GM10248 (cell line): ENCODE data around the gene AFG1L.

Experiments used
- CTCF ChIA-PET: fragments of 300-600 bp; sonication (Branson Sonifier 250); formaldehyde crosslinking; extraction: SDS; loops from one replicate; lab custom pipeline; 2021; ENCODE audit warnings: antibody characterized with exemption; lab: Yijun Ruan, JAX
- POLR2A ChIA-PET: fragments of 350-650 bp; sonication (Branson Sonifier 250); formaldehyde crosslinking; extraction: SDS; loops from one replicate; lab custom pipeline; 2020; ENCODE audit warnings: antibody characterized with exemption; lab: Yijun Ruan, JAX
- DNase-seq: peaks from one replicate; pipeline ENCODE4 v3.0.0; 2012; ENCODE audit errors: extremely low spot score
- TF ChIP-seq, protein P1 (sequence below): IDR thresholded peaks from 2 replicates; pipeline ENCODE4 v1.5.1; 2012; ENCODE audit warnings: mild to moderate bottlenecking, low read depth; ENCODE audit errors: extremely low read depth, missing control alignments, control extremely low read depth

AFG1L gene

DNA sequence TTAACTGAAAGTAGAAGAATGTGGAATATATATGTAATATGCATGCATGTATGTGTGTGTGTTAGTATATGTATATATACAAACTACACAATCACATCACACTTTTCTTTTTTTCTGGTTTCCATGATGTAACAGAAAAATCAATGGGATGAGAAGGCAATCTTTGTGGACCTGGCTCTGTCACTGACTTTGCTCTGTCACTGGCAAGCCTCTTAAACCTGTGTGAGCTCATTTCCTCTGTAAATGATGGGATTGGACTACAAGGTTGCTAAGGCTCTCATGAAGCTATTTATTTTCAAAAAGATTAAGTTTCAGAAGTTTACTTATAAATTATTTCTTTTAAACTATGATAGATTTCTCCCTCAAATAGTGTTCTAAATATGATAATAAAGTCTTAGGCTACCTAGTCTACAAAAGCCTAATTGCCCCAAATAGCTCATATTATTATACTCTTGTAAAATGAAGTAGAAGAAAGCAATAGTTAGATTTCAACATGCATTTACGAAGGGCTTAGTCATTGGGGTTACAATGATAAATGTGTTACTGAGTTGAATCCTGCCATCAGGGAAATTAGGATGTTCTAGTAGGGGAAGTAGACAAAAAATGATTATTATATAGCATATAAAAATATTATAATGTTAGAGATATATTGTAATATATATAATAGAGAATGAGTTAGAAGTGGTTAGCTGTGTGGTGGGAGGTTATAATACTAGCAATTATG lies 129.3 kb downstream of the AFG1L start:
- CTCF ChIA-PET: interaction anchor here (1.0 kb wide), 1 partner anchor 10 kb away, joined by 3 read pairs; no protein-coding TSS in a partner anchor
- POLR2A ChIA-PET: no interaction called here
- DNase-seq: no peak
- TF ChIP-seq, protein P1, sequence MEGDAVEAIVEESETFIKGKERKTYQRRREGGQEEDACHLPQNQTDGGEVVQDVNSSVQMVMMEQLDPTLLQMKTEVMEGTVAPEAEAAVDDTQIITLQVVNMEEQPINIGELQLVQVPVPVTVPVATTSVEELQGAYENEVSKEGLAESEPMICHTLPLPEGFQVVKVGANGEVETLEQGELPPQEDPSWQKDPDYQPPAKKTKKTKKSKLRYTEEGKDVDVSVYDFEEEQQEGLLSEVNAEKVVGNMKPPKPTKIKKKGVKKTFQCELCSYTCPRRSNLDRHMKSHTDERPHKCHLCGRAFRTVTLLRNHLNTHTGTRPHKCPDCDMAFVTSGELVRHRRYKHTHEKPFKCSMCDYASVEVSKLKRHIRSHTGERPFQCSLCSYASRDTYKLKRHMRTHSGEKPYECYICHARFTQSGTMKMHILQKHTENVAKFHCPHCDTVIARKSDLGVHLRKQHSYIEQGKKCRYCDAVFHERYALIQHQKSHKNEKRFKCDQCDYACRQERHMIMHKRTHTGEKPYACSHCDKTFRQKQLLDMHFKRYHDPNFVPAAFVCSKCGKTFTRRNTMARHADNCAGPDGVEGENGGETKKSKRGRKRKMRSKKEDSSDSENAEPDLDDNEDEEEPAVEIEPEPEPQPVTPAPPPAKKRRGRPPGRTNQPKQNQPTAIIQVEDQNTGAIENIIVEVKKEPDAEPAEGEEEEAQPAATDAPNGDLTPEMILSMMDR: no peak

DNA sequence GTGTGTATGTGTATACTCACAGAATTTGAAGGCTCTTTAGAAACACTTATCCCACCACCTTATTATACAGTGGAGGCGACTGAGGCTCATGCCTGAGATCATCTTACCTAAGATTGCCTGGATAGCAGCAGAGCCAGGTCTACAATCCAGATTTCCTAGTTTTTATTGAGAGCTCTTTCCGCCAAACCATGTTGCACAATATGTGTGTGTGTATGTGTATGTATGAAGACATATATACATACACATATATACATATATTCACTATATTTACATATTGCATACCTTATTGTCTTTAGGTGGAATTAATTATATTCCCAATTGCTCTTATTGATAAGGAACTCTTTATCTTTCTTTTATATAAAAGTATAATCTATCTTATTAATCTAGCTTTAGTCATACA lies 130.6 kb downstream of the AFG1L start:
- ChIA-PET POLR2A (no interaction called here), CTCF (interaction anchor here (1.7 kb wide), 1 partner anchor 11 kb away, joined by 3 read pairs; no protein-coding TSS in a partner anchor)
- DNase-seq: no peak
- TF ChIP-seq, protein P1: no peak

DNA sequence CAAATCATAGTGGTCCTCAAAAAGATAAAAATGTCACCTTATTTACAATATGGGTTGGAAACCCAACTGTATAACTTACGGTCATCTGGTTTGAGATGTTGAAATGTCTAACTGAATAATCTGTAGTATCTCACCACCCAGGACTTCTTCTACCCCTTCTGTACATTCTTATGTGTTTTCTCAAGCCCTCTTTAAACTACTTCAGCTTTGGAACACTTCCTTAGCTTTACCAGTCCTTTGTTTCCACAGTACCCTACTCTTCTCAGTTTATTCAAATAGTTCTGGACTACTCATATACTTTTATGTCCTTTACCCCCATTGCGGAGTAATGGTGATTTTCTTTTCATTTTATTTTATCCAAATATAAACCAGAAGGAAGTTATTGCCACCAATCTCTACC lies 137.3 kb downstream of the AFG1L start:
- ChIA-PET POLR2A (no interaction called here), CTCF (interaction anchor here (1.6 kb wide), 1 partner anchor 12 kb away, joined by 3 read pairs; no protein-coding TSS in a partner anchor)
- no peak for DNase-seq
- TF ChIP-seq, protein P1: no peak

DNA sequence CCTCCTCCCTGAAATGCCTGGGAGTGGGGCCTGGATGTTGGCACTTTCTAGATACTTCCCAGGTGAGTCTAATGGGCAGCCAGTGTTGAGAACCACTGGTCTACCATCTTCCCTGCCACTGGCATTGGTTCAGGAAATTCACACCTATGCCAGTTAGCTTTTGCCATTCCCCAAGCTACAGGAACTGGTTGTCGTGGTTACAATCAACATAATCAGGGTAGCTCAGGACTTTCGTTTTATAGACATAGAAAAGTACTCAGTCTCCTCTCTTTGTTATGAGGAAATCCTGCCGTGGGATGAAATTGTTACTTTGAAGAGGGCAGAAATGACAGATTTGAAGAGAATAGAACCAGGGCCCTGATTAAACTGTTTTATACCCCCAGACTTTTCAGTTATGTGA lies 137.9 kb downstream of the AFG1L start:
- ChIA-PET CTCF (interaction anchor here (1.6 kb wide), 1 partner anchor 12 kb away, joined by 3 read pairs; no protein-coding TSS in a partner anchor), POLR2A (no interaction called here)
- TF ChIP-seq, protein P1: no peak
- DNase-seq: no peak

DNA sequence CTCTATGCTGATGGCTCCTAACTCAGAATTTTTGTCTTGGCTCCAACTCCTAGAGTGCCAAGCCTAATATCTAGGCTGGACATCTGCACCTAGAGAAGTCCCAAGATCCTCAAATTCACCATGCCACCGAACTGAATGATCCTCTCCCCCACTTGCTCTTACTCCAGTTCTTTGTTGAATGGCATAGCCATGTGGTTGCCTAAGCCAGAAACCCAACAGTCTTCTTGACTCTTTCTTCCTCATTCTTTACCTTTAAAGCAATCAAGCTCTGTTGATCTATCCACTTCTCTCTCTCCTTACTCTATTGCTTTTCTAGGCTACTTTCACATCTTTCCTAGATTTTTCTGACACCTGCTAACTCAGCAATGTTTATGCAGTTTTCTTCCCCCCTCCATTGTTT lies 139.4 kb downstream of the AFG1L start:
- ChIA-PET POLR2A (no interaction called here), CTCF (interaction anchor here (0.6 to 1.0 kb wide), 2 partner anchors 10 to 20 kb away, joined by 3 read pairs; no protein-coding TSS in a partner anchor)
- TF ChIP-seq, protein P1: no peak
- DNase-seq: no peak

DNA sequence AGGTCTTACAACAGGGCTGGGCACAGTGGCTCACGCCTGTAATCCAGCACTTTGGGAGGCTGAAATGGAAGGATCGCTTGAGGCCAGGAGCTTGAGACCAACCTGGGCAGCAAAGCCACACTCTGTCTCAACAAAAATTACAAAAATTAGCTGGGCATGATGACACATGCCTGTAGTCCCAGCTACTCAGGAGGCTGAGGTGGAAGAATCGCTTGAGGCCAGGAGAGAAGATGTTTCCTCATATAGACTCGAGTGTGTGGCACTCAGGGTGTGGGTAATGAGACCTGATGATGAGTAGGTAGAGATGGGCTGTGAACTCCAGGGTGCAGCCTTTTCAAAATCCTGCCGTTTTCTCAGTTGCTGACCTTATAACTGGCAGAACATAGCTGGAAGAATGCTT lies 140.5 kb downstream of the AFG1L start:
- POLR2A ChIA-PET: no interaction called here
- CTCF ChIA-PET: interaction anchor here (1.0 kb wide), 1 partner anchor 16 kb away, joined by 3 read pairs; no protein-coding TSS in a partner anchor
- DNase-seq: no peak
- TF ChIP-seq, protein P1: no peak
